Neural progenitor cell (in vitro differentiated cells): ENCODE data around the gene SIRT5.

ENCODE experiments used
- CTCF ChIP-seq: fragments of 200-600 bp; sonication (generic); IDR thresholded peaks from 2 replicates; pipeline ENCODE4 v1.5.1; 2017; ENCODE audit warnings: antibody characterized with exemption, mild to moderate bottlenecking
- EZH2 ChIP-seq: fragments of 200-600 bp; sonication (generic); IDR thresholded peaks from 2 replicates; pipeline ENCODE4 v1.6.1; 2017; ENCODE audit warnings: antibody characterized with exemption, mild to moderate bottlenecking, moderate library complexity
- EZH2phosphoT487 ChIP-seq: fragments of 200-600 bp; sonication (generic); IDR thresholded peaks from 2 replicates; pipeline ENCODE4 v1.6.1; 2017; ENCODE audit warnings: antibody characterized with exemption

GRCh38 chr6:13563009-13563408 lies 11.4 kb upstream of the SIRT5 start:
- TF ChIP-seq CTCF (no peak), EZH2phosphoT487 (no peak), EZH2 (no peak)
